Measurements from ENCODE around the gene ARHGAP20. TPM values are rescaled to one million over a fixed set of nuclear protein-coding genes. Genes with fewer than 3 reads are reported as not detected.

ARHGAP20 gene, protein sequence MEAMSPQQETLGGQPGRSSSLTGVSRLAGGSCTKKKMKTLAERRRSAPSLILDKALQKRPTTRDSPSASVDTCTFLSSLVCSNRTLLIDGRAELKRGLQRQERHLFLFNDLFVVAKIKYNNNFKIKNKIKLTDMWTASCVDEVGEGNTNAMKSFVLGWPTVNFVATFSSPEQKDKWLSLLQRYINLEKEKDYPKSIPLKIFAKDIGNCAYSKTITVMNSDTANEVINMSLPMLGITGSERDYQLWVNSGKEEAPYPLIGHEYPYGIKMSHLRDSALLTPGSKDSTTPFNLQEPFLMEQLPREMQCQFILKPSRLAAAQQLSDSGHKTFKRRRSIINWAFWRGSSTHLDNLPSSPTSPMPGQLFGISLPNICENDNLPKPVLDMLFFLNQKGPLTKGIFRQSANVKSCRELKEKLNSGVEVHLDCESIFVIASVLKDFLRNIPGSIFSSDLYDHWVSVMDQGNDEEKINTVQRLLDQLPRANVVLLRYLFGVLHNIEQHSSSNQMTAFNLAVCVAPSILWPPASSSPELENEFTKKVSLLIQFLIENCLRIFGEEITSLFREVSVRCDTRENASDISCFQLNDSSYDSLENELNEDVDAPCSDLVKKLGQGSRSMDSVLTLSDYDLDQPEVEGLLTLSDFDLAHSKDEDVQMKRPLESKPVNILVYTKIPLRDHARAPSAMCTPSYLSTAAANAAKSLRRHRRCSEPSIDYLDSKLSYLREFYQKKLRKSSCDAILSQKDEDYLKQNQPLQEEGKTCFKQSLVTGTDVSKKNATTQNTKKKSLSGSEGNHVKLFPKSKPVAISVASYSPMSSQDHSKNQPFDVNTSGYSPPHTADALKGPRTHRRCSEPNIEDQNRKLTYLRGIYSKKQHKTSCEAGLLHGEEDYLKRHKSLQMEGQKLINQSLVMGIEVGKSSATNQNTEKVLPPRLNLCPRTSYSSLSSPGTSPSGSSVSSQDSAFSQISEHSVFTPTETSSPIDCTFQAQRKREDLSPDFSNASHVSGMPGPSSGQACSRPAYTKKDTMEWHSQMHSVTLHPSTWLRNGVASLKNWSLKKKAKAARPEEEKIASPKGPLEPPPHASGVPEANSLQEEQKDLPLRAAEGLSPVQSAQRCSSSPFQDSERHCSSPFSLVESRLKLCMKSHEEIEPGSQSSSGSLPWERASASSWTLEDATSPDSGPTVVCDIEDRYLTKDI
- 6.5 and 9.0 TPM in 2 replicates for total RNA-seq

DNA sequence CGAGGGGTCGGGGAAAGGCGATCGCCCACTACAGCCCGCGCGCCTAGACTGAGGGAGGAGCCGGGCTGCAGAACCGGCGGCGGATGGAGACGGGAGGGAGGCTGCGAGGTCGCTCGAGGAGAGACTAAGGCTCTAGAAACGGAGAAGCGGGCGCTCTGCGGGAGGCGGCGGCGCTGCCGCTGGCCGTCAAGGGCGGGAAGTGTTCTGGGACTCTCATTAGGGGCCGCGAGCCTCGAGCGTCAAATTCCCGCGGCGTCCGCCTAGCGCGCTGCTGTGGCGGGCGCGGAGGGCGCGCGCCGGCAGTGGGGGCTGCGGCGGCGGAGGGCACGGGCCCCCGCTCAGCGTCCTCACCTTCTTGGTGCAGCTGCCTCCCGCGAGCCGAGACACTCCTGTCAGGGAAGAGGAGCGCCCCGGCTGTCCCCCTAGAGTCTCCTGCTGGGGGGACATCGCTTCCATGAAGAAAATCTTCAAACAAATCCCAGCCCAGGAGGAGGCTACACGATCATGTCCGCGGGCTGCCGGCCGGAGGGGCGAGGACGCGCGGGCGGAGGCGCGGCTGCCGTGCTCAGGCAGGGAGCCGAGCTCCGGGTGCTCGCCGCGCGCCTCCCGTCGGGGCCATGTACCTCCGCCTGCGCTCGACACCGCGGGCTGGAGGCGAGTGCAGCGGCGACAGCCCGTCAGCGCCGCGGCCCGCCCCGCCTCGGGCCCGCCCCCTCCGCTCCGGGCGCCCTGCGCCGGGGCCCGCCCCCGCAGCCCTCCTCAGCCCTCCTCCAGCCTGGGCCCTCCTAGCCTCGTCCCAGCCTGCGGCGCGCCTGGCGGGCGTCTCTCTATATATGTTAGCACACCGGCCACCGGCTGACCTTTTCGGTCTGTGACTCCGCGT lies at the start of gene ARHGAP20:
ARHGAP20 (minus strand) TSS at position 662 of the 883 bp plus-strand sequence; CDS start at position 456, 206 bp downstream.

Measured in aortic smooth muscle cell (primary cell).